Measurements from ENCODE around the gene AQP6. TPM values are rescaled to one million over a fixed set of nuclear protein-coding genes. Genes with fewer than 3 reads are reported as not detected.

The AQP6 gene
- total RNA-seq, 1 experiment from 2014 or later: 0.09 TPM

GRCh38 chr12:49978125-49978524 is 5.4 kb downstream of the AQP6 start (continued):
- no peak for TF ChIP-seq ZNF281 (CRISPR knock-in tag; IDR thresholded peaks at IDR 0.05)
- TF ChIP-seq CREM (CRISPR knock-in tag; IDR thresholded peaks at IDR 0.05): no peak
- no peak for TF ChIP-seq NR2C2 (CRISPR knock-in tag; IDR thresholded peaks at IDR 0.05)
- TF ChIP-seq, protein P1, sequence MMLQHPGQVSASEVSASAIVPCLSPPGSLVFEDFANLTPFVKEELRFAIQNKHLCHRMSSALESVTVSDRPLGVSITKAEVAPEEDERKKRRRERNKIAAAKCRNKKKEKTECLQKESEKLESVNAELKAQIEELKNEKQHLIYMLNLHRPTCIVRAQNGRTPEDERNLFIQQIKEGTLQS (CRISPR knock-in tag; conservative IDR thresholded peaks at IDR 0.05): no peak

- H3K27ac Mint-ChIP-seq: no peak overlapping the region; the same call in 1 of the 2 replicates
- H3K27me3 Mint-ChIP-seq (ENCODE audit: low read depth): no peaks in the 10 kb centered on the region
- H3K4me1 Mint-ChIP-seq: peaks cover 19% of the 10 kb centered on the region
- ChIA-PET POLR2A (interaction anchor here (1.3 kb wide), 1 partner anchor 30 kb away, joined by 6 read pairs; no protein-coding TSS in a partner anchor), CTCF (interaction anchor here (1.6 to 8.2 kb wide), 7 partner anchors 12 to 112 kb away, joined by 4 to 120 read pairs (median 10); partner anchors contain the start of gene RACGAP1)
- ATAC-seq (no peak), DNase-seq (ENCODE audit: low spot score) (no peak)
- no peaks in the 10 kb centered on the region for H3K9me3 Mint-ChIP-seq
- no peak for TF ChIP-seq PRRX2 (CRISPR knock-in tag; IDR thresholded peaks at IDR 0.05)
- TF ChIP-seq ZNF416 (CRISPR knock-in tag; IDR thresholded peaks at IDR 0.05): no peak
- no peak for TF ChIP-seq RELA (CRISPR knock-in tag; IDR thresholded peaks at IDR 0.05; ENCODE audit: borderline replicate concordance)
- TF ChIP-seq, protein P2, sequence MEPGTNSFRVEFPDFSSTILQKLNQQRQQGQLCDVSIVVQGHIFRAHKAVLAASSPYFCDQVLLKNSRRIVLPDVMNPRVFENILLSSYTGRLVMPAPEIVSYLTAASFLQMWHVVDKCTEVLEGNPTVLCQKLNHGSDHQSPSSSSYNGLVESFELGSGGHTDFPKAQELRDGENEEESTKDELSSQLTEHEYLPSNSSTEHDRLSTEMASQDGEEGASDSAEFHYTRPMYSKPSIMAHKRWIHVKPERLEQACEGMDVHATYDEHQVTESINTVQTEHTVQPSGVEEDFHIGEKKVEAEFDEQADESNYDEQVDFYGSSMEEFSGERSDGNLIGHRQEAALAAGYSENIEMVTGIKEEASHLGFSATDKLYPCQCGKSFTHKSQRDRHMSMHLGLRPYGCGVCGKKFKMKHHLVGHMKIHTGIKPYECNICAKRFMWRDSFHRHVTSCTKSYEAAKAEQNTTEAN (CRISPR knock-in tag; IDR thresholded peaks at IDR 0.05): no peak
- no peak for TF ChIP-seq ZNF425 (CRISPR knock-in tag; conservative IDR thresholded peaks at IDR 0.05)
- TF ChIP-seq TEAD4 (CRISPR knock-in tag; IDR thresholded peaks at IDR 0.05): no peak
- TF ChIP-seq ZBTB21 (CRISPR knock-in tag; IDR thresholded peaks at IDR 0.05; ENCODE audit: borderline replicate concordance): no peak
- TF ChIP-seq, protein P3, sequence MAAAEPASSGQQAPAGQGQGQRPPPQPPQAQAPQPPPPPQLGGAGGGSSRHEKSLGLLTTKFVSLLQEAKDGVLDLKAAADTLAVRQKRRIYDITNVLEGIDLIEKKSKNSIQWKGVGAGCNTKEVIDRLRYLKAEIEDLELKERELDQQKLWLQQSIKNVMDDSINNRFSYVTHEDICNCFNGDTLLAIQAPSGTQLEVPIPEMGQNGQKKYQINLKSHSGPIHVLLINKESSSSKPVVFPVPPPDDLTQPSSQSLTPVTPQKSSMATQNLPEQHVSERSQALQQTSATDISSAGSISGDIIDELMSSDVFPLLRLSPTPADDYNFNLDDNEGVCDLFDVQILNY (CRISPR knock-in tag; IDR thresholded peaks at IDR 0.05): no peak
- TF ChIP-seq USF2 (CRISPR knock-in tag; IDR thresholded peaks at IDR 0.05): no peak
- TF ChIP-seq FOXJ3 (CRISPR knock-in tag; IDR thresholded peaks at IDR 0.05; ENCODE audit: borderline replicate concordance): no peak
- no peak for TF ChIP-seq IRF2 (CRISPR knock-in tag; IDR thresholded peaks at IDR 0.05; ENCODE audit: borderline replicate concordance, low read depth)
- no peak for TF ChIP-seq NFATC4 (CRISPR knock-in tag; IDR thresholded peaks at IDR 0.05)
- no peak for TF ChIP-seq AFF4 (CRISPR knock-in tag; IDR thresholded peaks at IDR 0.05; ENCODE audit: borderline replicate concordance)
- TF ChIP-seq STAT6 (CRISPR knock-in tag; conservative IDR thresholded peaks at IDR 0.05; ENCODE audit: low read depth): no peak
- no peak for TF ChIP-seq ESRRA (CRISPR knock-in tag; IDR thresholded peaks at IDR 0.05; ENCODE audit: borderline replicate concordance)
- H3K4me3 Mint-ChIP-seq: no peak overlapping the region
- no peaks in the 10 kb centered on the region for H3K36me3 Mint-ChIP-seq
Observed at GRCh38 chr12:49979016-49979586, 6.4 kb downstream of the AQP6 start.

All from WTC11 (cell line).